Astrocyte (in vitro differentiated cells and primary cell): Measurements from ENCODE around the gene SAMD10.

ENCODE experiments used
- CTCF ChIP-seq: IDR thresholded peaks from 2 replicates; pipeline ENCODE4 v1.5.1; 2011; ENCODE audit warnings: low read depth, mild to moderate bottlenecking, inconsistent platforms, low read length, moderate library complexity; ENCODE audit not compliant: insufficient read depth
- EZH2 ChIP-seq: IDR thresholded peaks from 2 replicates; pipeline ENCODE4 v1.6.1; 2012; ENCODE audit warnings: mild to moderate bottlenecking, low read length, inconsistent platforms; ENCODE audit not compliant: insufficient read depth

GRCh38 chr20:63947638-63948456 is 31.6 kb downstream of the SAMD10 start:
- TF ChIP-seq CTCF (no peak), EZH2 (no peak)
